ENCODE data around the gene GRAMD1B. TPM values are rescaled to one million over a fixed set of nuclear protein-coding genes. Genes with fewer than 3 reads are reported as not detected.

The GRAMD1B gene
- total RNA-seq, 1 experiment from 2014 or later: 12.7 TPM

DNA sequence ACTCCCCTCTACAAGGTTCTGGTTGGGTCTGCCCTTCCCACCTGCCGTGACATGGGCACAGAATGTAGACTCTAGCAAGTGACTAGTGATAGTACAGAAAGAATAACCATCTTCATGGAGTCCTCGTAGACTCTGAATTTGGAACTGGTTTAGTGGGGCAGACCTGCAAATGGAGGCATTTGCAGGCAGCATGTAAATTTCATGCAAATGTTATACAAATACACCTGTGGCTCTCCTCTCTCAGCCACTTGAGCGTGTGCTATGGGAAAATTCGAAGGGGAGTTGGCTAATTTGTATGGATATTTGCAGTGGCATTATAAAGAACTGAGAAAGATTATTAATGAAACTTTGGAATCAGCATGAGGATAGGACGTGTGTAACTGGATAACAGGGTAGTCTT, 139.3 kb downstream of the GRAMD1B start:
- ATAC-seq (no peak), DNase-seq (ENCODE audit: low read depth, low spot score) (no peak)
- Histone ChIP-seq H3K27me3 (ENCODE audit: insufficient read depth, low read length) (no peaks in the 10 kb centered on the region), H3K4me1 (ENCODE audit: control insufficient read depth in 1 of 2, insufficient read depth in 2 of 2, low read length in 2 of 2) (no peaks in the 10 kb centered on the region), H3K79me2 (ENCODE audit: insufficient read depth, low read length) (no peaks in the 10 kb centered on the region), H2AFZ (ENCODE audit: low read depth, low read length, poor library complexity, severe bottlenecking) (no peak overlapping the region), H3K4me3 (replicated peaks in 1 of 2; ENCODE audit: low read depth in 1 of 2, low read length in 2 of 2) (no peak overlapping the region), H3K27ac (ENCODE audit: low read depth, low read length) (no peak overlapping the region), H3K9me2 (ENCODE audit: insufficient read depth) (no peaks in the 10 kb centered on the region), H3K4me2 (ENCODE audit: low read length) (no peak overlapping the region), H3K9ac (ENCODE audit: low read length) (no peak overlapping the region), H3K36me3 (ENCODE audit: control insufficient read depth in 1 of 2, insufficient read depth in 2 of 2, low read length in 2 of 2) (no peaks in the 10 kb centered on the region), H3K9me3 (ENCODE audit: control insufficient read depth in 1 of 2, insufficient read depth in 1 of 2, low read depth in 1 of 2, low read length in 2 of 2) (no peaks in the 10 kb centered on the region), H4K20me1 (ENCODE audit: insufficient read depth) (no peaks in the 10 kb centered on the region)
- RAD21 ChIA-PET (ENCODE audit: low non-redundant PET in 1 of 2, low total read pairs in 2 of 2, uncharacterized antibody in 2 of 2, unreplicated experiment in 2 of 2): no interaction called here
- POLR2A ChIA-PET: no interaction called here
- intact Hi-C loops (cut with micrococcal nuclease): no loop called here
- TF ChIP-seq SRF (IDR thresholded peaks at IDR 0.05; ENCODE audit: low read depth): no peak
- no peak for TF ChIP-seq RAD21 (IDR thresholded peaks at IDR 0.05; ENCODE audit: low read depth)
- TF ChIP-seq YY1 (IDR thresholded peaks at IDR 0.05; ENCODE audit: extremely low read depth, insufficient replicate concordance, low read depth, low read length): no peak
- no peak for TF ChIP-seq SP1 (IDR thresholded peaks at IDR 0.05; ENCODE audit: low read depth)
- TF ChIP-seq ELF1 (IDR thresholded peaks at IDR 0.05; ENCODE audit: borderline replicate concordance, low read depth): no peak
- TF ChIP-seq EZH2phosphoT487 (IDR thresholded peaks at IDR 0.05; ENCODE audit: borderline replicate concordance): no peak
- TF ChIP-seq MAX (IDR thresholded peaks at IDR 0.05): no peak
- no peak for TF ChIP-seq FOSL1 (IDR thresholded peaks at IDR 0.05; ENCODE audit: low read depth)
- CTCF ChIA-PET: no interaction called here
- no TSS peak for BruUV-seq (replicated peaks)

DNA sequence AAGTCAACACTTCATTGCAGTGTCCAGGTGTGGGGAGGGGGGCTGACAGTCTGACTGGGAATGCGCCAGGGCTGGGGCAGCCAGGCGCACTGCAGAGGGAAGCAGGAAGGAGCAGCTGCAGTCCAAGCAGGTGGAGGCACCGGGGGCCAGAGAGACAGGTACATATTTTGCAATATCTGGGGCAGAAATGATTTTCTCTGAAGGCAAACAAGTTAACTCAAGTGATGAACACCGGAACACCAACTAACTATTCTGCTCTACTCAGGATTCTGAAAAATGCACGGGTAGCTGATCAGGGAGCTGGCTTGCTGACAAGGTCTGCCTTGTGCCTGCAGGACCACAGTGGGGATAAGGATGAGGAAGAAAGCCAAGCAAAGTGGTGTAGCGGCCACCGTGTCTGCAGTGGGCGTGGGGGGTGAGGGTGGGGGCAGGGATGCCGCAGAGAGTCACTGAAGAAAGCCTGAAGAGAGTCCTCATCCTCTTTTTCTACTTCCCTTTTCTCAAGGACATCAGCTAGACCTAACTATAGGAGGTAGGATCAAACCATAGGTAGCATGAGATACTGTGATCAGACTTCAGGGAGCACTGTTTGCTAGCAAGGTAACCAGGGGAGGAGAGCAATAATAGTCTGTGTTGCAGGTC, 141.0 kb downstream of the GRAMD1B start:
- no peak for DNase-seq (ENCODE audit: low read depth, low spot score)

More for the DNA sequence above, 141.0 kb downstream of the GRAMD1B start:
- no peak overlapping the region for H3K4me3 ChIP-seq (replicated peaks in 1 of 2; ENCODE audit: low read depth in 1 of 2, low read length in 2 of 2)
- CTCF ChIA-PET: no interaction called here
- H3K4me1 ChIP-seq (ENCODE audit: control insufficient read depth in 1 of 2, insufficient read depth in 2 of 2, low read length in 2 of 2): no peaks in the 10 kb centered on the region
- no peak overlapping the region for H2AFZ ChIP-seq (ENCODE audit: low read depth, low read length, poor library complexity, severe bottlenecking)
- RAD21 ChIA-PET (ENCODE audit: low non-redundant PET in 1 of 2, low total read pairs in 2 of 2, uncharacterized antibody in 2 of 2, unreplicated experiment in 2 of 2): no interaction called here
- ATAC-seq: no peak
- H3K79me2 ChIP-seq (ENCODE audit: insufficient read depth, low read length): no peaks in the 10 kb centered on the region
- no peaks in the 10 kb centered on the region for H4K20me1 ChIP-seq (ENCODE audit: insufficient read depth)
- H3K9me3 ChIP-seq (ENCODE audit: control insufficient read depth in 1 of 2, insufficient read depth in 1 of 2, low read depth in 1 of 2, low read length in 2 of 2): no peaks in the 10 kb centered on the region
- no peaks in the 10 kb centered on the region for H3K9me2 ChIP-seq (ENCODE audit: insufficient read depth)
- intact Hi-C loops (cut with micrococcal nuclease): loop anchor here (10.0 kb wide), 1 partner anchor 266 kb away; no protein-coding TSS in a partner anchor
- TF ChIP-seq RAD21 (IDR thresholded peaks at IDR 0.05; ENCODE audit: low read depth) (no peak), EZH2 (IDR thresholded peaks at IDR 0.05) (no peak), SRF (IDR thresholded peaks at IDR 0.05; ENCODE audit: low read depth) (no peak), JUND (IDR thresholded peaks at IDR 0.05) (no peak), YY1 (IDR thresholded peaks at IDR 0.05; ENCODE audit: extremely low read depth, insufficient replicate concordance, low read depth, low read length) (no peak), SP1 (IDR thresholded peaks at IDR 0.05; ENCODE audit: low read depth) (no peak), TCF7L2 (IDR thresholded peaks at IDR 0.05; ENCODE audit: borderline replicate concordance, extremely low read depth, insufficient read depth, insufficient read length) (no peak), ELF1 (IDR thresholded peaks at IDR 0.05; ENCODE audit: borderline replicate concordance, low read depth) (no peak)
- TF ChIP-seq, protein P1, sequence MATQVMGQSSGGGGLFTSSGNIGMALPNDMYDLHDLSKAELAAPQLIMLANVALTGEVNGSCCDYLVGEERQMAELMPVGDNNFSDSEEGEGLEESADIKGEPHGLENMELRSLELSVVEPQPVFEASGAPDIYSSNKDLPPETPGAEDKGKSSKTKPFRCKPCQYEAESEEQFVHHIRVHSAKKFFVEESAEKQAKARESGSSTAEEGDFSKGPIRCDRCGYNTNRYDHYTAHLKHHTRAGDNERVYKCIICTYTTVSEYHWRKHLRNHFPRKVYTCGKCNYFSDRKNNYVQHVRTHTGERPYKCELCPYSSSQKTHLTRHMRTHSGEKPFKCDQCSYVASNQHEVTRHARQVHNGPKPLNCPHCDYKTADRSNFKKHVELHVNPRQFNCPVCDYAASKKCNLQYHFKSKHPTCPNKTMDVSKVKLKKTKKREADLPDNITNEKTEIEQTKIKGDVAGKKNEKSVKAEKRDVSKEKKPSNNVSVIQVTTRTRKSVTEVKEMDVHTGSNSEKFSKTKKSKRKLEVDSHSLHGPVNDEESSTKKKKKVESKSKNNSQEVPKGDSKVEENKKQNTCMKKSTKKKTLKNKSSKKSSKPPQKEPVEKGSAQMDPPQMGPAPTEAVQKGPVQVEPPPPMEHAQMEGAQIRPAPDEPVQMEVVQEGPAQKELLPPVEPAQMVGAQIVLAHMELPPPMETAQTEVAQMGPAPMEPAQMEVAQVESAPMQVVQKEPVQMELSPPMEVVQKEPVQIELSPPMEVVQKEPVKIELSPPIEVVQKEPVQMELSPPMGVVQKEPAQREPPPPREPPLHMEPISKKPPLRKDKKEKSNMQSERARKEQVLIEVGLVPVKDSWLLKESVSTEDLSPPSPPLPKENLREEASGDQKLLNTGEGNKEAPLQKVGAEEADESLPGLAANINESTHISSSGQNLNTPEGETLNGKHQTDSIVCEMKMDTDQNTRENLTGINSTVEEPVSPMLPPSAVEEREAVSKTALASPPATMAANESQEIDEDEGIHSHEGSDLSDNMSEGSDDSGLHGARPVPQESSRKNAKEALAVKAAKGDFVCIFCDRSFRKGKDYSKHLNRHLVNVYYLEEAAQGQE (IDR thresholded peaks at IDR 0.05; ENCODE audit: low read depth): no peak
- H3K27ac ChIP-seq (ENCODE audit: low read depth, low read length): no peak overlapping the region
- no peak overlapping the region for H3K9ac ChIP-seq (ENCODE audit: low read length)
- H3K36me3 ChIP-seq (ENCODE audit: control insufficient read depth in 1 of 2, insufficient read depth in 2 of 2, low read length in 2 of 2): no peaks in the 10 kb centered on the region
- no TSS peak for BruUV-seq (replicated peaks)
- POLR2A ChIA-PET: no interaction called here
- no peak overlapping the region for H3K4me2 ChIP-seq (ENCODE audit: low read length)
- peaks cover 8% of the 10 kb centered on the region for H3K27me3 ChIP-seq (ENCODE audit: insufficient read depth, low read length)
